Mammary epithelial cell (primary cell): Measurements from ENCODE around the gene MCAM.

Experiments
- CTCF ChIP-seq, 2 donors: IDR thresholded peaks in 1 of 2; conservative IDR thresholded peaks in 1 of 2; 2 replicates each; pipeline ENCODE4 v1.5.1; 2011 to 2012; ENCODE audit warnings: inconsistent platforms in 2 of 2, low read length in 2 of 2, mild to moderate bottlenecking in 2 of 2, control low read depth in 1 of 2, low read depth in 1 of 2; ENCODE audit not compliant: insufficient read depth in 1 of 2; ENCODE audit errors: extremely low read depth in 1 of 2
- EZH2 ChIP-seq: IDR thresholded peaks from 2 replicates; pipeline ENCODE4 v1.6.1; 2012; ENCODE audit warnings: low read length, inconsistent platforms, borderline replicate concordance

- no peak for TF ChIP-seq CTCF (conservative IDR thresholded peaks at IDR 0.05 in 1 of 2, IDR thresholded peaks at IDR 0.05 in 1 of 2; ENCODE audit: extremely low read depth in 1 of 2, insufficient read depth in 1 of 2, low read depth in 1 of 2, low read length in 2 of 2)
- TF ChIP-seq EZH2 = no peak
These were observed 16.5 kb downstream of the MCAM start for GRCh38 chr11:119300198-119300964.
